GM13976 (cell line): ENCODE measurements around the gene ARMC3.

ENCODE experiments used
- DNase-seq: peaks from one replicate; pipeline ENCODE4 v3.0.0; 2012; ENCODE audit warnings: low spot score
- CTCF ChIP-seq: IDR thresholded peaks from 2 replicates; pipeline ENCODE4 v1.5.1; 2012; ENCODE audit warnings: borderline replicate concordance, mild to moderate bottlenecking; ENCODE audit not compliant: insufficient read depth; ENCODE audit errors: extremely low read depth, missing control alignments, control extremely low read depth
- in situ Hi-C: fragments of 300-500 bp; cut with MboI; formaldehyde crosslinking; loops from one replicate; pipeline ENCODE4 v1.12.0; 2022; ENCODE audit warnings: low sequenced_read_pairs, mixed read lengths, inconsistent platforms; ENCODE audit not compliant: unreplicated experiment

The ARMC3 gene

GRCh38 chr10:22911067-22911466 is 16.8 kb upstream of the ARMC3 start:
- no peak for DNase-seq
- in situ Hi-C loops: no loop called here
- TF ChIP-seq CTCF: no peak

GRCh38 chr10:22911889-22912762 is 15.7 kb upstream of the ARMC3 start:
- no peak for DNase-seq
- no peak for TF ChIP-seq CTCF
- in situ Hi-C loops: no loop called here

DNA sequence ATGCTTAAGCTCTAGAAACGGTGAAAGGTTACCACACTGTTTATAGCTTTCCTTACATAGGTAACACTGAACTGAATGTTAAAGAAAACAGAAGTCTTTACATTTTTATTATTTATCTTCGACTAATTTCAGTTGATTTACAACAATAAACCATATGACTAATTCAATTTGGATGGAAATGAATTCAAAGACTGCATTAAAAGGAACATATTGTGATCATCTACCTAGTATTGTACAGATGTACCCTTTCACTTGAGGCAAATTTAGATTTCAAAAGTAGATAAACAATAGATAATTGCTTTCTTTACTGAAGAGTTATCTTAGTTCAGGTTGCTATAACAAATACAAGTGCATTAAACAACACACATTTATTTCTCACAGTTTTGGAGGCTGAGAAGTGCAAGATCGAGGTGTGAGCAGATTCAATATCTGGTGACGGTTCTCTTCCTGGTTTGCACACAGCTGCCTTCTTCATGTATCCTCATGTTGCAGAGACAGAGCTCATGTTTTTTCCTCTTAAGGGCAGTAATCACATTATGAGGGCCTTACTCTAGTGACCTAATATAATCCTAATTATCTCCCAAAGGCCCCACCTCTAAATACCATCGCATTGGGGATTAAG is 15.0 kb upstream of the ARMC3 start:
- in situ Hi-C loops: no loop called here
- DNase-seq: no peak
- TF ChIP-seq CTCF: no peak

DNA sequence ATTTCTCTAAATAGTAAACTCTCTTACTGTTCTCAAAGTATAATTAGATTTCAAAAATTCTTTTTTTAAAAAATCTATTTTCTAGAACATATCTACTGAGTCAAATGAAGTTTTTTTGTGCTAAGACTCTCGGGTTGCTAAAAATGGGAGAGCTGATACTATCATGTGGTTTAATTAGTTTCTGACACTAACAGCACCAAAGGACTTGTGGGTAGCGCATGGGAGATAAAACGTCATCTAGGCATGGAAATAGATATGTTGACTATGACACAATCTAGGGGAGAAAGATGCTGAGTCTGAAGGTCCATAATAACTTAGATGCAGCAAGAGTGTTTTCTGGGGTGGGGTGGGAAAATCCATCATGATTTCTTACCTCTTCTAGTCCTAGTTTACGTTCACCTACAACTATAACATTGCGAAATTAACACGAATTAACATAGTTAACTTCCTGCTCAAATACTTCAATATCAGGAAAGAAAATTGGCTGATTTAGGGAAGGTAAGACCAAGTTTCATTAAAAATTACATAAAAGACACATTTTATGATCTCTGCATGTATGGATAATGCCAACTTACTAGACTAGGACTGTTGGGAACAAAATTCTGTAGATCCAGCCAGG is 14.3 kb upstream of the ARMC3 start:
- DNase-seq: no peak
- TF ChIP-seq CTCF: no peak
- in situ Hi-C loops: no loop called here

DNA sequence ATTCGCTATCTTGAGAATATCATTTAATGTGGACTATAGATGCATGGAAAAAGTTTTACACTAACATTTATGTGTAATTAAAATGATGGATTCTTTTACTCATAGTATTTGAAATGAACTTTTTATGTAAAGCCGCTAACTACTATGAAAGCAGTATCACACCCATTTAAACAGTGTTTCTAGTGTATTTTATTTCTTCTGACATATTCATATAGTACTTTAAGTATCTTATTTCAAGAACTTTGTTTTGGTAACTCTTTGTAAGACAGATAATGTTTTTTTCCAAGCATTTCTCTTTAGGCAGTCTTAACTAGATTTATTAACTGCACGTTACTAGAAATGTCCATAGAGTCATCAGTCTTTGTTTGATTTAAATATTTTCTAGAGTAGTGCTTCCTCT is 12.5 kb upstream of the ARMC3 start:
- TF ChIP-seq CTCF: no peak
- in situ Hi-C loops: no loop called here
- DNase-seq: no peak

- no peak for TF ChIP-seq CTCF
- DNase-seq: no peak
- in situ Hi-C loops: no loop called here
These were observed 2.8 kb upstream of the ARMC3 start for GRCh38 chr10:22925088-22925487.
